ENCODE measurements around the gene MMD2. TPM values are rescaled to one million over a fixed set of nuclear protein-coding genes. Genes with fewer than 3 reads are reported as not detected.

MMD2 gene
- total and polyA plus RNA-seq, 2 donors (not counting 1 experiment from before 2014, with no cell fraction given), result not detected

- no CpG with 5 or more reads among the region's 5 CpGs for WGBS (ENCODE audit: insufficient coverage)
- no peaks in the 10 kb centered on the region for H3K79me2 ChIP-seq (ENCODE audit: control insufficient read depth, insufficient read depth, low read length)
- no peaks in the 10 kb centered on the region for H4K20me1 ChIP-seq (ENCODE audit: control insufficient read depth, insufficient read depth, low read length, poor library complexity, severe bottlenecking)
- no peak for TF ChIP-seq CTCF (IDR thresholded peaks at IDR 0.05)
- no peak for TF ChIP-seq EZH2 (IDR thresholded peaks at IDR 0.05; ENCODE audit: borderline replicate concordance, insufficient read depth, low read depth, low read length, poor library complexity, severe bottlenecking)
- H3K36me3 ChIP-seq (replicated peaks in 1 of 2; ENCODE audit: control extremely low read depth in 1 of 2, control insufficient read depth in 1 of 2, extremely low read depth in 1 of 2, insufficient read depth in 2 of 2, low read length in 1 of 2), result no peaks in the 10 kb centered on the region
- Mint-ChIP-seq H3K27me3 (peaks cover 43% of the 10 kb centered on the region), H3K4me3 (no peak overlapping the region), H3K27ac (no peak overlapping the region), H3K4me1 (no peaks in the 10 kb centered on the region), H3K9me3 (ENCODE audit: insufficient read depth) (peaks cover 2% of the 10 kb centered on the region)
- CTCF ChIA-PET, result no interaction called here
- DNase-seq, result no peak
- H3K27ac ChIP-seq (ENCODE audit: low read length in 2 of 2), result no peak overlapping the region
- peaks cover 0 to 14% (median 6%) of the 10 kb centered on the region in 4 experiments for H3K27me3 ChIP-seq (replicated peaks in 1 of 4; ENCODE audit: control extremely low read depth in 1 of 4, control insufficient read depth in 3 of 4, insufficient read depth in 4 of 4, low read length in 3 of 4)
- peaks cover 0 to 8% (median 0%) of the 10 kb centered on the region in 3 donors for H3K9me3 ChIP-seq (ENCODE audit: control extremely low read depth in 1 of 3, control insufficient read depth in 2 of 3, insufficient read depth in 1 of 3, low read length in 2 of 3)
- POLR2A ChIA-PET, result no interaction called here
- H2AFZ ChIP-seq (ENCODE audit: insufficient read depth, low read depth, low read length, poor library complexity, severe bottlenecking), result no peak overlapping the region
- intact Hi-C loops (cut with micrococcal nuclease), result no loop called here
- no peak overlapping the region for H3K4me2 ChIP-seq (replicated peaks; ENCODE audit: low read depth, low read length, poor library complexity, severe bottlenecking)
- no peak overlapping the region for H3K4me3 ChIP-seq (ENCODE audit: control extremely low read depth in 1 of 5, extremely low read depth in 1 of 5, insufficient read depth in 1 of 5, low read depth in 2 of 5, low read length in 4 of 5)
- ATAC-seq (ENCODE audit: low read depth), result no peak
- no peak overlapping the region for H3K9ac ChIP-seq (ENCODE audit: low read length)
- H3K4me1 ChIP-seq (ENCODE audit: control insufficient read depth in 2 of 2, insufficient read depth in 2 of 2, low read length in 2 of 2), result no peaks in the 10 kb centered on the region
These were observed 90.5 kb downstream of the MMD2 start for GRCh38 chr7:4868493-4868892.

- Histone ChIP-seq H3K79me2 (ENCODE audit: control insufficient read depth, insufficient read depth, low read length) (no peaks in the 10 kb centered on the region), H2AFZ (ENCODE audit: insufficient read depth, low read depth, low read length, poor library complexity, severe bottlenecking) (no peak overlapping the region), H3K4me2 (replicated peaks; ENCODE audit: low read depth, low read length, poor library complexity, severe bottlenecking) (no peak overlapping the region), H3K4me3 (ENCODE audit: control extremely low read depth in 1 of 5, extremely low read depth in 1 of 5, insufficient read depth in 1 of 5, low read depth in 2 of 5, low read length in 4 of 5) (no peak overlapping the region), H3K4me1 (ENCODE audit: control insufficient read depth in 2 of 2, insufficient read depth in 2 of 2, low read length in 2 of 2) (peaks cover 4% of the 10 kb centered on the region in 2 donors), H3K9ac (ENCODE audit: low read length) (no peak overlapping the region), H3K27me3 (replicated peaks in 1 of 4; ENCODE audit: control extremely low read depth in 1 of 4, control insufficient read depth in 3 of 4, insufficient read depth in 4 of 4, low read length in 3 of 4) (peaks cover 0 to 13% (median 9%) of the 10 kb centered on the region in 4 experiments), H4K20me1 (ENCODE audit: control insufficient read depth, insufficient read depth, low read length, poor library complexity, severe bottlenecking) (no peaks in the 10 kb centered on the region), H3K9me3 (ENCODE audit: control extremely low read depth in 1 of 3, control insufficient read depth in 2 of 3, insufficient read depth in 1 of 3, low read length in 2 of 3) (peaks cover 0 to 14% (median 0%) of the 10 kb centered on the region in 3 donors), H3K27ac (ENCODE audit: low read length in 2 of 2) (no peak overlapping the region), H3K36me3 (replicated peaks in 1 of 2; ENCODE audit: control extremely low read depth in 1 of 2, control insufficient read depth in 1 of 2, extremely low read depth in 1 of 2, insufficient read depth in 2 of 2, low read length in 1 of 2) (no peaks in the 10 kb centered on the region)
- 84% methylated on average over 7 of the region's 9 CpGs for WGBS (ENCODE audit: insufficient coverage)
- Mint-ChIP-seq H3K4me1 (no peaks in the 10 kb centered on the region), H3K27ac (no peak overlapping the region), H3K4me3 (no peak overlapping the region), H3K9me3 (ENCODE audit: insufficient read depth) (peaks cover 4% of the 10 kb centered on the region), H3K27me3 (peaks cover 44% of the 10 kb centered on the region)
- TF ChIP-seq CTCF (IDR thresholded peaks at IDR 0.05) (no peak), EZH2 (IDR thresholded peaks at IDR 0.05; ENCODE audit: borderline replicate concordance, insufficient read depth, low read depth, low read length, poor library complexity, severe bottlenecking) (no peak)
- CTCF ChIA-PET, result interaction anchor here (1.4 kb wide), 1 partner anchor 8 kb away, joined by 3 read pairs; no protein-coding TSS in a partner anchor
- intact Hi-C loops (cut with micrococcal nuclease), result no loop called here
- DNase-seq, result no peak
- POLR2A ChIA-PET, result no interaction called here
- ATAC-seq (ENCODE audit: low read depth), result no peak
These were observed 92.2 kb downstream of the MMD2 start for GRCh38 chr7:4866528-4867496.

Data from B cell (primary cell).